Stimulated activated naive CD4-positive, alpha-beta T cell (primary cell): ENCODE results near the gene HMBS.
A peak's percentile ranks its signal among the peaks of the same experiment; 100 is the strongest.
"Not testable (repeated sequence)": the region's sequence is repeated elsewhere in the genome, so short reads cannot be mapped to it uniquely, and the experiment has no call there.

ENCODE experiments used
- DNase-seq, 6 experiments: peaks; one replicate each; lab custom pipeline; 2025; lab: John Stamatoyannopoulos, UW

HMBS gene

GRCh38 chr11:119118227-119118626 is 33.5 kb downstream of the HMBS start:
- no peak for DNase-seq

GRCh38 chr11:119118946-119119345 is 34.3 kb downstream of the HMBS start:
- no peak for DNase-seq

DNA sequence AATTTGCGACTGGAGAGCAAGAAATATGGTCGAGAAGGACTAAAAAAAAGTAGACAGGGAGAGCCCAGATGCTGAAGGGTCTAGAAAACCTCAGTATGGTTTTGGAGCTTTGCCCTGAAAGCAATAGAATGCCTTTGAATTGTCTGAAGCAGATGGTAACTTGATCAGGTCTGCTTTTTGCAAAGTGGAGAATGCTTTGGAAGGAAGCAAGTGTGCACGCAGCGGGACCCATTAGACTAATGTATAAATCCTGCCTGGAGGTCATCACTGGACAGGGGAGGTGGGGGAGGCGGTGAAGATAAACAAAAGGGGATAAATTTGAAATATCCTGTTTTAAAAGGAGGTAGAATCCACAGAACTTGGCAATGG is 35.9 kb downstream of the HMBS start:
- peak in 1 of 6 experiments; percentile 3 for DNase-seq

- DNase-seq = peak; percentile 96 to 100 (median 98)
These were observed 36.5 kb downstream of the HMBS start, which contains the start of gene HINFP for GRCh38 chr11:119121008-119121810. TSS of gene HINFP (plus strand) at chr11:119121580. CDS start at chr11:119126945, 5,365 bp downstream.

DNA sequence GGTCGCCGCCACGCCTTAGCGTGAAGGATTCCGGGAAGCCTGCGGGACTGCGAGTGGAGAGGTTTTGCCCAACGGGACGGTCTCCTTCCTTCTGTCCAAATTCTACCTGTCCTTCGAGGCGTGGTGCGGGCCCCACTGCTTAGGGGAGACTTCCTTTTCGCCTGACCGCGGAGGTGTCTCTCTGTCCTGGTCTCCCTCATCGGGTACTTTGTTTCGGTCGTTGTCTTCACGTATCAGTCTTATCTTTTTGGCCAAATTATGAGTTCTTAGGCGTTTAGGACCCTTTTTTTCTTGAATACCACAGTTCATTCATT is 37.1 kb downstream of the HMBS start:
- no peak for DNase-seq

- no peak for DNase-seq
These were observed 41.1 kb downstream of the HMBS start for GRCh38 chr11:119125821-119126220.

- no peak for DNase-seq
These were observed 42.1 kb downstream of the HMBS start for GRCh38 chr11:119126675-119127268.

GRCh38 chr11:119130662-119131061 is 46.0 kb downstream of the HMBS start:
- no peak for DNase-seq

DNA sequence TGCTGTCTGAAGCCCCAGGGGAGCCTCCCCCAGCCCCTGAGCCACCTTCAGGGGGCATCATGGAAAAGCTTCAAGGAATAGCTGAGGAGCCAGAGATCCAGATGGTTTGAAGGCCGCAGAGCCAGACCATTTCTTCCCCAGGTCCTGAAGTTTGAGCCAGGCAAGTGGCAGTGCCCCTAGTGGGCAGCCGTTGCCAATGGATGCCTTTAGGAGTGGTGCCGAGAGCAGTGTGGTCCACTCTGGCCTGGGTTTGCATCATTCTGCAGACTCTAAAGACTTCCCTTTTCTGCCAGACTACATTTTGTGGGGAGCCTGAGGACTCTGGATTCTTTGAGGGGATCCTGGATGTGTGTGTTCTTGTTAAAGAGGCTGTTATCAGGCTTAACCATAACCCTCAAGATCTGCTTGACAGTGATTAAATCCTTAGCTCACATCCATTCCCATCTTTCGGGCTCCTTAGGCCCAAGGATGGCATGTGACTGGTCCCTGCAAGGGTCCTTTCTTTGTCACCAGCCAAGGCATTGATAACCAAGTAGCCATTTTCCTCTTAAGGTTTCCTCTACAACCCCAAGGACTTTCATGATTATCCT is 49.8 kb downstream of the HMBS start:
- no peak for DNase-seq

GRCh38 chr11:119139276-119139675 is 54.6 kb downstream of the HMBS start:
- not testable (repeated sequence) for DNase-seq
